GM12872 (cell line): ENCODE results near the gene RBPMS2.

Experiments used
- CTCF ChIP-seq: IDR thresholded peaks from 3 replicates; pipeline ENCODE4 v1.5.1; 2011; ENCODE audit warnings: low read depth, mild to moderate bottlenecking, low read length, moderate library complexity; ENCODE audit not compliant: insufficient read depth

The RBPMS2 gene

GRCh38 chr15:64731012-64731804 is 44.2 kb downstream of the RBPMS2 start:
- TF ChIP-seq CTCF = peak; percentile 89

GRCh38 chr15:64730151-64730550 is 45.2 kb downstream of the RBPMS2 start:
- TF ChIP-seq CTCF = no peak

- no peak for TF ChIP-seq CTCF
Measured at GRCh38 chr15:64720188-64720587, 55.2 kb downstream of the RBPMS2 start.

- TF ChIP-seq CTCF = no peak
Measured at GRCh38 chr15:64717735-64718495, 57.5 kb downstream of the RBPMS2 start.

GRCh38 chr15:64717130-64717529 is 58.3 kb downstream of the RBPMS2 start:
- TF ChIP-seq CTCF = no peak

- no peak for TF ChIP-seq CTCF
Measured at GRCh38 chr15:64716452-64716851, 58.9 kb downstream of the RBPMS2 start.

- no peak for TF ChIP-seq CTCF
Measured at GRCh38 chr15:64713592-64713991, 61.8 kb downstream of the RBPMS2 start.
